HEK293 (cell line): ENCODE results near the gene FHDC1.

Experiments used
- CTCF ChIP-seq: fragments of 450-650 bp; formaldehyde crosslinking; IDR thresholded peaks from 2 replicates; pipeline ENCODE4 v1.5.1; 2016; ENCODE audit warnings: missing biosample characterization, missing genetic modification characterization
- SETDB1 ChIP-seq: IDR thresholded peaks from one replicate; pipeline ENCODE4 v1.6.1; 2017; ENCODE audit warnings: mild to moderate bottlenecking, low read length, moderate library complexity, mixed read lengths; ENCODE audit not compliant: insufficient read length
- ZBTB1 ChIP-seq: fragments of 450-650 bp; formaldehyde crosslinking; IDR thresholded peaks from 2 replicates; pipeline ENCODE4 v1.5.1; 2016; ENCODE audit warnings: missing biosample characterization, missing genetic modification characterization
- ZNF221 ChIP-seq: fragments of 450-650 bp; formaldehyde crosslinking; IDR thresholded peaks from 2 replicates; pipeline ENCODE4 v1.5.1; 2017; ENCODE audit warnings: missing biosample characterization, missing genetic modification characterization, borderline replicate concordance
- TF ChIP-seq, protein P1 (sequence below): fragments of 450-650 bp; formaldehyde crosslinking; IDR thresholded peaks from 2 replicates; pipeline ENCODE4; 2016; ENCODE audit warnings: missing biosample characterization, missing genetic modification characterization

GRCh38 chr4:152968806-152969394 is 32.8 kb downstream of the FHDC1 start:
- TF ChIP-seq CTCF (no peak), ZNF221 (tag by site-specific recombination) (no peak), ZBTB1 (tag by site-specific recombination) (no peak), SETDB1 (no peak)
- TF ChIP-seq, protein P1, sequence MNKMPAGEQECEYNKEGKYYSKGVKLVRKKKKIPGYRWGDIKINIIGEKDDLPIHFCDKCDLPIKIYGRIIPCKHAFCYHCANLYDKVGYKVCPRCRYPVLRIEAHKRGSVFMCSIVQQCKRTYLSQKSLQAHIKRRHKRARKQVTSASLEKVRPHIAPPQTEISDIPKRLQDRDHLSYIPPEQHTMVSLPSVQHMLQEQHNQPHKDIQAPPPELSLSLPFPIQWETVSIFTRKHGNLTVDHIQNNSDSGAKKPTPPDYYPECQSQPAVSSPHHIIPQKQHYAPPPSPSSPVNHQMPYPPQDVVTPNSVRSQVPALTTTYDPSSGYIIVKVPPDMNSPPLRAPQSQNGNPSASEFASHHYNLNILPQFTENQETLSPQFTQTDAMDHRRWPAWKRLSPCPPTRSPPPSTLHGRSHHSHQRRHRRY (tag by site-specific recombination) = no peak
